ENCODE results near the gene KIF2A.
"Not testable (repeated sequence)": the region's sequence is repeated elsewhere in the genome, so short reads cannot be mapped to it uniquely, and the experiment has no call there.

The KIF2A gene

DNA sequence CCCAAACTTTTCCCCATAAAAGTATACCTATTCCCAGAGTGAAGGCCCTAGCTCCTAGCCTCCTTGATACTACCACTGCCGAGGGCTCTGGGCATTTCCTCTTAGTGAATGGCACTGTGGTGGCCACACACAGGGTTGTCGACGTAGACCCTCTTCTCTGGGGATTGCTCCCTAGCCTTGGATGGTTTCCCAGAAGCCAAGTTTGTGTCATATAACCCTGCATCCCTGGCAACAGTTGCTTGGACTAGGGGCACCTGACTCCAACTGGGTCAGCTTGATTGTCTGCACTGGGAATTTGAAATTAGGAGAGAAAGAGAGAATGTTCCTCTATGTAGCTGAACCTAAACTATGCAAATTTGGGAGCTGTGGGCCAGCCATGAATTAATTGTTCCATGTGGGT is 32.3 kb upstream of the KIF2A start:
- no peak overlapping the region for H3K9ac ChIP-seq (ENCODE audit: low read length)
- H3K36me3 ChIP-seq (ENCODE audit: insufficient read depth, low read length), result no peaks in the 10 kb centered on the region
- H3K4me3 ChIP-seq (ENCODE audit: low read depth in 1 of 2, low read length in 2 of 2), result no peak overlapping the region
- no peak overlapping the region for H3K27ac ChIP-seq (ENCODE audit: low read depth, low read length)
- H3K27me3 ChIP-seq (ENCODE audit: control insufficient read depth in 1 of 2, insufficient read depth in 2 of 2, low read length in 2 of 2), result no peaks in the 10 kb centered on the region
- no peaks in the 10 kb centered on the region for H3K4me1 ChIP-seq (ENCODE audit: insufficient read depth, low read length)
- H3K9me3 ChIP-seq (ENCODE audit: low read length), result no peaks in the 10 kb centered on the region

DNA sequence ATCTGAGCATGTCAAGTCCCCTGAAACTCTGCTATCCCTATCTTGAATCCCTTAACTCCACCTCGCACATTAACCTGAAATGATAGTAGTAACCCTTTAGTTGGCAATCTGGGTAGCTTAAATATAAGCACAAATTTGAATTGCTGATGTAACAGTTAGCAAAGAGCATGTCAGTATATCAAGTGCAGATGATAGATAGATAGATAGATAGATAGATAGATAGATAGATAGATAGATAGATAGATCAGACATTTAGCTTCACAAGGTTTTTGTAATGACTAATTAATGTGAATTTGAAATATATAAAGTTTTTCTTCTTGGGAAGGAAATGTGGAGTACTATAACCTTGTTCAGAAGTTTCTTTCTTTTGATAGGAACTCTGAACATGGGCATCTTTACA is 30.4 kb upstream of the KIF2A start:
- Histone ChIP-seq H3K9me3 (ENCODE audit: low read length) (no peaks in the 10 kb centered on the region), H3K9ac (ENCODE audit: low read length) (no peak overlapping the region), H3K4me3 (ENCODE audit: low read depth in 1 of 2, low read length in 2 of 2) (no peak overlapping the region), H3K27me3 (ENCODE audit: control insufficient read depth in 1 of 2, insufficient read depth in 2 of 2, low read length in 2 of 2) (no peaks in the 10 kb centered on the region), H3K4me1 (ENCODE audit: insufficient read depth, low read length) (no peaks in the 10 kb centered on the region), H3K36me3 (ENCODE audit: insufficient read depth, low read length) (no peaks in the 10 kb centered on the region), H3K27ac (ENCODE audit: low read depth, low read length) (no peak overlapping the region)

DNA sequence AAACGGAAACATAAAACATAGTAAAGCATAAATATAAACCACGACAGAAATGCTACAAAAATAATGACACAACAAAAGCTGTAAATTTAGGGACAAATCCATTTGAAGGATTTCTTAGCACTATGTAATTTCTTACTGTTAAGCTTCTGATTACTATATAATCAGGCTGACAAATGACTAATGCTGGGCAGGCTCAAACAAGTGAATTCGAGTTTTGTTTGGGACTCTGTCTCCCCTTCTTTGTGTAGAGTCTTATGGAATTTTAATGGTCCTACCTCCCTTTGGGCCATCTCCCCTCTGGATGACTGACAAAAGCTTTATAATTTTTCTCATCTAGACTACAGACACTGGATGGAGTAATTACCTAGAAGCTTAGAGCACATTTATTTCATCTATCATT is 24.6 kb upstream of the KIF2A start:
- no peak overlapping the region for H3K9ac ChIP-seq (ENCODE audit: low read length)
- H3K36me3 ChIP-seq (ENCODE audit: insufficient read depth, low read length), result no peaks in the 10 kb centered on the region
- H3K27ac ChIP-seq (ENCODE audit: low read depth, low read length), result no peak overlapping the region
- H3K4me3 ChIP-seq (ENCODE audit: low read depth in 1 of 2, low read length in 2 of 2), result no peak overlapping the region
- no peaks in the 10 kb centered on the region for H3K9me3 ChIP-seq (ENCODE audit: low read length)
- no peaks in the 10 kb centered on the region for H3K27me3 ChIP-seq (ENCODE audit: control insufficient read depth in 1 of 2, insufficient read depth in 2 of 2, low read length in 2 of 2)
- H3K4me1 ChIP-seq (ENCODE audit: insufficient read depth, low read length), result no peaks in the 10 kb centered on the region

DNA sequence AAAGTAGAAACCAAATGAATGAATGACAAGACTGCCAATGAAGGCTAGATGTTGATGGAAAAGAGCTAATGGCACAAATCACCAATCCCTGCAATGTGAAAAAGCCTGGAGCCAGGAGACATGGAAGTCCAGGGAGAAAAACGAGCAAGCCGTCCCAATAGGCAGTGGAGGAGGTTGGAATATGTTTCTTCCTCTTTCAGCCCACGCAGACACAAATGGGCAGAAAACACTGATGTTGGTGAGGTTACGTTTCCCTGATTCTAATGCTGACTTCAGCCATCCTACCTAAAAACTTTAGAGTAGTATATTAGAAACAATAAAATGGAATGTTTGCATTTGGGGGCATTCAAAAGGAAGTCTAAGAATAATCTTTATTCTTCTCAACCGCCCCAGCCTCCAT is 23.9 kb upstream of the KIF2A start:
- H3K36me3 ChIP-seq (ENCODE audit: insufficient read depth, low read length), result no peaks in the 10 kb centered on the region
- no peaks in the 10 kb centered on the region for H3K27me3 ChIP-seq (ENCODE audit: control insufficient read depth in 1 of 2, insufficient read depth in 2 of 2, low read length in 2 of 2)
- no peak overlapping the region for H3K4me3 ChIP-seq (ENCODE audit: low read depth in 1 of 2, low read length in 2 of 2)
- H3K9me3 ChIP-seq (ENCODE audit: low read length), result no peaks in the 10 kb centered on the region
- no peak overlapping the region for H3K9ac ChIP-seq (ENCODE audit: low read length)
- H3K27ac ChIP-seq (ENCODE audit: low read depth, low read length), result no peak overlapping the region
- H3K4me1 ChIP-seq (ENCODE audit: insufficient read depth, low read length), result no peaks in the 10 kb centered on the region

DNA sequence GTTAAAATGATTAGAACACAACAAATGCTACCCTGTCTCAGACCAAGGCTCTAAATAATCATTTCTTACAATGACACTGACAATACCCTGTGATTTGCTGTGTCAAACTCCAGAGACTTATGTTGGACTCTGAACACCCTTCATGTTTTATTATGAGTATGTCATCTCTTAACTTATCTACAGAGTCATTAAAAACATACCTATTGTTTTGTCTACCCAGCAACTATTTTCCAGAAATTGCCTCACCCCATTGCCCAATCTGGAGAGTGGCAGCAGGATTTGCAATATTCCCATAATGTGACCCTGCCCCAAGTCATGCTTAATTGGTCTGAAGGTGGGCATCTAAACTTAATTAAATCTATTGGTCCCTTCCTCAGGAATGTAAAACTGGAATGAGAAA is 23.0 kb upstream of the KIF2A start:
- Histone ChIP-seq H3K27ac (ENCODE audit: low read depth, low read length) (no peak overlapping the region), H3K36me3 (ENCODE audit: insufficient read depth, low read length) (no peaks in the 10 kb centered on the region), H3K9me3 (ENCODE audit: low read length) (no peaks in the 10 kb centered on the region), H3K4me3 (ENCODE audit: low read depth in 1 of 2, low read length in 2 of 2) (no peak overlapping the region), H3K9ac (ENCODE audit: low read length) (no peak overlapping the region), H3K27me3 (ENCODE audit: control insufficient read depth in 1 of 2, insufficient read depth in 2 of 2, low read length in 2 of 2) (no peaks in the 10 kb centered on the region), H3K4me1 (ENCODE audit: insufficient read depth, low read length) (no peaks in the 10 kb centered on the region)

DNA sequence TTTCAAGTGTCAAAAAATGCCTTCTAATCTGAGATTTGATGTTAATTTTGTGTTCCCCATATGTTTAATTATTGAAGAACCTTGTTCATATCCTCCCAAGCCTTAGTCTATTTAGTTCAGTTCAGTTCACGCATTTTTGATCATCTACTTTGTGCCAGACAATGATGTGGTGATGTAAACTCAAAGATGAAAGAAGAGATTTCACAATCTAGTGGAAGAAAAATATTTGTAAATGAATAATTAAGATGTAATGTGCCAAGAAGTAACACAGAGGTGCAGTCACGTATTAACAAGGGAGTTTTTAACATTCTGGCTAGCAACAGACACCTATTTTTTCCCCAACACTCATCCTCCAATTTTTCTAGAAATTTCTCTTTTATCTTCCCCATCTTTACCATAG is 22.1 kb upstream of the KIF2A start:
- no peaks in the 10 kb centered on the region for H3K4me1 ChIP-seq (ENCODE audit: insufficient read depth, low read length)
- no peak overlapping the region for H3K4me3 ChIP-seq (ENCODE audit: low read depth in 1 of 2, low read length in 2 of 2)
- no peak overlapping the region for H3K9ac ChIP-seq (ENCODE audit: low read length)
- no peaks in the 10 kb centered on the region for H3K27me3 ChIP-seq (ENCODE audit: control insufficient read depth in 1 of 2, insufficient read depth in 2 of 2, low read length in 2 of 2)
- no peaks in the 10 kb centered on the region for H3K36me3 ChIP-seq (ENCODE audit: insufficient read depth, low read length)
- no peak overlapping the region for H3K27ac ChIP-seq (ENCODE audit: low read depth, low read length)
- H3K9me3 ChIP-seq (ENCODE audit: low read length), result no peaks in the 10 kb centered on the region

DNA sequence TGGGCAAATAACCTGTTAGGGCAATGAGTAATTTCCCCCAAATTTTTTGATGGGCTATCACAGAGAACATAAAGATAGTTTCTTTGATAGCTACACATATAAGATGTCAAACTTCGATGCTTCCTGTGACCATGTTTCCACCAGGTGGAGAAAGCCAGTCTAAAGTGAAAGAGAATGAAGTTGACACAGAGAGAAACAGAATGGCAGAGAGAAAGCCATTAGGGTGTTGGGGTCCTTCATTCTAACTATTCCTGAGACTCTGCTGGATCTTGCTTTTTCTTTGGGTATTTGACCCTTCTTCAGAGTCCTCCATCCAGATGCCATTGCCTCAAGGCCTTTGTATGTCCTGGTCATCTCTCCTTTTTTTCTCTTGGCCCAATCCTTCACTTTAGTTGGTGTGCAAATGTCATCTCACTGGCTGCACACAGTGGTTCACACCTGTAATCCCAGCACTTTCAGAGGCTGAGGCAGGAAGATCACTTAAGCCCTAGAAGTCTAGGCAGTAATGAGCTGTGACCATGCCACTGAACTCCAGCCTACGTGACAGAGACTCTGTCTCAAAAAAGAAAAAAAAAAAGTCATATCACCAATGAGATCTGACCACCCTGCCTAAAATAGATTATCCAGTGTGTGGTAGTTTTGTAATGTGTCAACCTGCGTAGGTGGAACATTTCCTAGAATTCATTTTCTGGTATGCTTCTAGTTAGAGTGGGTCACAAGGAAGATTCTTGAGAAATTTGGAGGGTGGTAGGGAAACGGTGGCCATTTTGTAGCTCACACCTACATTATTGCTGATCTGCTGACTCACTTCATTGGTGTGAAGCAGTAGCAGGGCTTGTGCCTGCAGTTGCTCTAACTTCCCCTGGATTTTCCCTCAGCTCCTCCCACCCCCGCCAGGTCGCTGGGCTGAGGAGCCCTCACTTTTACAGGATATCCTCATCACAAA is 20.8 kb upstream of the KIF2A start:
- H3K4me3 ChIP-seq (ENCODE audit: low read depth in 1 of 2, low read length in 2 of 2), result no peak overlapping the region
- no peaks in the 10 kb centered on the region for H3K27me3 ChIP-seq (ENCODE audit: control insufficient read depth in 1 of 2, insufficient read depth in 2 of 2, low read length in 2 of 2)
- no peaks in the 10 kb centered on the region for H3K36me3 ChIP-seq (ENCODE audit: insufficient read depth, low read length)
- H3K9ac ChIP-seq (ENCODE audit: low read length), result no peak overlapping the region
- H3K4me1 ChIP-seq (ENCODE audit: insufficient read depth, low read length), result no peaks in the 10 kb centered on the region
- no peaks in the 10 kb centered on the region for H3K9me3 ChIP-seq (ENCODE audit: low read length)
- no peak overlapping the region for H3K27ac ChIP-seq (ENCODE audit: low read depth, low read length)

DNA sequence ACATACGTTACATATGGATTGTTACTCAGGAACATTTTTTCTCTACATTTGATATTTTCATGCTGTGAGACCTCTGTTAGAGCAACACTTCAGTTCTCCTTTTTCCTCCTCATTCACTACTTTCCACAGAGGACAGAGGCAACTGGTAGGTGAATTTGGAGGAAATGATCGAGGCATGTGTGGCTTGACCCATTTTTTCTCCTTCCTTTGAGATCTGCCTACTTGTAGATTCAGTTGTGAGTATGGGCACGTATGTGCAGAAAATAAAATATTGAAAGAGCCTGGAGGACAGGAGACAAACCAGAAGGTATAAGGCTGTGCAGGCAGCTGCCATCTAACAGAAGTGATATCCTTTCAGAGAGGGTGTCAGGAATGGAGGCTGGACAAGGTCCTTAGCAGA is 19.2 kb upstream of the KIF2A start:
- no peak overlapping the region for H3K4me3 ChIP-seq (ENCODE audit: low read depth in 1 of 2, low read length in 2 of 2)
- no peaks in the 10 kb centered on the region for H3K4me1 ChIP-seq (ENCODE audit: insufficient read depth, low read length)
- no peaks in the 10 kb centered on the region for H3K27me3 ChIP-seq (ENCODE audit: control insufficient read depth in 1 of 2, insufficient read depth in 2 of 2, low read length in 2 of 2)
- H3K9me3 ChIP-seq (ENCODE audit: low read length), result no peaks in the 10 kb centered on the region
- H3K9ac ChIP-seq (ENCODE audit: low read length), result no peak overlapping the region
- H3K36me3 ChIP-seq (ENCODE audit: insufficient read depth, low read length), result no peaks in the 10 kb centered on the region
- no peak overlapping the region for H3K27ac ChIP-seq (ENCODE audit: low read depth, low read length)

DNA sequence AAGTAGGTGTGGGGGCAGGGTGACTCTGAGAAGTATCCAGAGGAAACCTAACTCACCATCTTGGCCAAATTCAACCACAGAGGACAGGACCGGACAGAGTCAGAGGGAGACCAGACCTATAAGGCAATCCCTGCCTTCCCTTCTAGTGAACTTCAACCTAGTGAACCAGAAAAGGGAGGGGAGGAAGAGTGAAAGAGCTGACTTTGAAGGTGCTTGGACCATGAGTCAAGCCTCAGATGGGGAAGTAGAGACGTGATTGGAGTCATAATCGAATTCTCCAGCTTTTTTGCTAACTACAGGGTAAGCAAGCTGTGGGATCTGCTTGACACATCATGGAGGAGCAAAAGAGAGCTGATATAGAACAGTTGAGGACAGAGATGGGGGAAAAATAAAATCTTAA is 18.8 kb upstream of the KIF2A start:
- no peaks in the 10 kb centered on the region for H3K36me3 ChIP-seq (ENCODE audit: insufficient read depth, low read length)
- no peak overlapping the region for H3K9ac ChIP-seq (ENCODE audit: low read length)
- H3K4me3 ChIP-seq (ENCODE audit: low read depth in 1 of 2, low read length in 2 of 2), result no peak overlapping the region
- H3K9me3 ChIP-seq (ENCODE audit: low read length), result no peaks in the 10 kb centered on the region
- no peaks in the 10 kb centered on the region for H3K27me3 ChIP-seq (ENCODE audit: control insufficient read depth in 1 of 2, insufficient read depth in 2 of 2, low read length in 2 of 2)
- no peak overlapping the region for H3K27ac ChIP-seq (ENCODE audit: low read depth, low read length)
- H3K4me1 ChIP-seq (ENCODE audit: insufficient read depth, low read length), result no peaks in the 10 kb centered on the region

DNA sequence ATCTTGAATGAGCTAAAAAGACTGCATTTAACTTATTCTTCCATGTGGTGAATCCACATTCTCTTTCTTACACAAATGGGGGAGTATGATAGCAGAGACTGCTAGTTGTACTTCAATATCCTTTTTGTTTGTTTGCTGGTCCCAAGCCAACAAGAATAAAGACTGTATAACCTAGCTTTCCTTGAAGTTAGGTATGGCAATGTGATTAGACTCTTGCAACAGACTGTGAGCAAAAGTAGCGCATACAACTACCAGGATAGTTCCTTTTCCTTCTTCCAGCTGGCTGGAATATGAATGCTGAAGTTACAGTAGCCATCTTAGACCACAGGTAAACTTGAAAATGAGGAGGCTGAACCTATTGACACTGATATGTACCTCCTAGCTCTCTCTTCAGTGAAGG is 17.9 kb upstream of the KIF2A start:
- H3K4me1 ChIP-seq (ENCODE audit: insufficient read depth, low read length), result no peaks in the 10 kb centered on the region
- no peaks in the 10 kb centered on the region for H3K36me3 ChIP-seq (ENCODE audit: insufficient read depth, low read length)
- no peak overlapping the region for H3K27ac ChIP-seq (ENCODE audit: low read depth, low read length)
- H3K4me3 ChIP-seq (ENCODE audit: low read depth in 1 of 2, low read length in 2 of 2), result no peak overlapping the region
- no peaks in the 10 kb centered on the region for H3K9me3 ChIP-seq (ENCODE audit: low read length)
- no peak overlapping the region for H3K9ac ChIP-seq (ENCODE audit: low read length)
- no peaks in the 10 kb centered on the region for H3K27me3 ChIP-seq (ENCODE audit: control insufficient read depth in 1 of 2, insufficient read depth in 2 of 2, low read length in 2 of 2)

DNA sequence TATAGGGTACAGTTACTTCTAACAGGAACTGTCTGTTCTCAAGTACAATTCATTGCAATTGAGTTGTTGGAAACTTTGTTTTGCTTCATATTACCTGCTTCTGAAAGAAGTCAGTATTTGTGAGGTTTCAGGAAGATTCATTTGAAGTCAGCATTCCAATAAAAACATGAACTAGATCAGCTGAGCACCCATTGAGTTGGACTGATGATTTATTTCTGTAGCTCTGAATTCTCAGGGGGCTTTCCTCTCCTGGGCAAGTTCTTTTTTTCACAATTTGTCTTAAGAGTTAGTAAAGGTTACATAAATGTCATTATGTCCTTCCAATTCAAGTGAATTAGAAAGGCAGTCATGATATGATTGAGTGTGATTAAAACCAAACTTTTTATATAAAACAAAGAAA is 16.2 kb upstream of the KIF2A start:
- Histone ChIP-seq H3K27me3 (ENCODE audit: control insufficient read depth in 1 of 2, insufficient read depth in 2 of 2, low read length in 2 of 2) (no peaks in the 10 kb centered on the region), H3K36me3 (ENCODE audit: insufficient read depth, low read length) (no peaks in the 10 kb centered on the region), H3K9ac (ENCODE audit: low read length) (no peak overlapping the region), H3K9me3 (ENCODE audit: low read length) (no peaks in the 10 kb centered on the region), H3K27ac (ENCODE audit: low read depth, low read length) (no peak overlapping the region), H3K4me1 (ENCODE audit: insufficient read depth, low read length) (no peaks in the 10 kb centered on the region), H3K4me3 (ENCODE audit: low read depth in 1 of 2, low read length in 2 of 2) (no peak overlapping the region)

DNA sequence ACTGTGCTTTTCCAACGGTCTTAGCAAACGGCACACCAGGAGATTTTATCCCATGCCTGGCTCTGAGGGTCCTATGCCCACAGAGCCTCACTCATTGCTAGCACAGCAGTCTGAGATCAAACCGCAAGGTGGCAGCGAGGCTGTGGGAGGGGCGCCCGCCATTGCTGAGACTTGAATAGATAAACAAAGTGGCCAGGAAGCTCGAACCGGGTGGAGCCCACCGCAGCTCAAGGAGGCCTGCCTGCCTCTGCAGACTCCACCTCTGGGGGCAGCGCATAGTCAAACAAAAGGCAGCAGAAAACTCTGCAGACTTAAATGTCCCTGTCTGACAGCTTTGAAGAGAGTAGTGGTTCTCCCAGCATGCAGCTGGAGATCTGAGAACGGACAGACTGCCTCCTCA is 14.2 kb upstream of the KIF2A start:
- not testable (repeated sequence) for H3K9ac ChIP-seq (ENCODE audit: low read length); H3K4me3 ChIP-seq (ENCODE audit: low read depth in 1 of 2, low read length in 2 of 2); H3K27ac ChIP-seq (ENCODE audit: low read depth, low read length); H3K27me3 ChIP-seq (ENCODE audit: control insufficient read depth in 1 of 2, insufficient read depth in 2 of 2, low read length in 2 of 2); H3K9me3 ChIP-seq (ENCODE audit: low read length); H3K4me1 ChIP-seq (ENCODE audit: insufficient read depth, low read length); H3K36me3 ChIP-seq (ENCODE audit: insufficient read depth, low read length)
